ENCODE results near the gene AGPS. TPM values are rescaled to one million over a fixed set of nuclear protein-coding genes. Genes with fewer than 3 reads are reported as not detected.

AGPS gene
- total RNA-seq, 2 experiments from 2014 or later: 55.7 to 58.9 TPM

GRCh38 chr2:177556153-177556552 lies 163.6 kb downstream of the AGPS start:
- H3K36me3 Mint-ChIP-seq (ENCODE audit: low read depth): no peaks in the 10 kb centered on the region
- CTCF ChIA-PET: interaction anchor here (1.1 kb wide), 1 partner anchor 391 kb away, joined by 3 read pairs; no protein-coding TSS in a partner anchor
- no peak overlapping the region for H3K4me3 Mint-ChIP-seq
- H3K4me1 Mint-ChIP-seq (ENCODE audit: low read depth): peaks cover 9% of the 10 kb centered on the region
- H3K27me3 Mint-ChIP-seq: no peaks in the 10 kb centered on the region
- DNase-seq (no peak), ATAC-seq (no peak)
- H3K27ac Mint-ChIP-seq: no peak overlapping the region
- TF ChIP-seq CTCF (IDR thresholded peaks at IDR 0.05): no peak
- H3K9me3 Mint-ChIP-seq: no peaks in the 10 kb centered on the region
- intact Hi-C loops (cut with micrococcal nuclease): no loop called here
- POLR2A ChIA-PET: no interaction called here

- ATAC-seq (no peak), DNase-seq (no peak)
- H3K9me3 Mint-ChIP-seq: no peaks in the 10 kb centered on the region
- H3K4me1 Mint-ChIP-seq (ENCODE audit: low read depth): peaks cover 7% of the 10 kb centered on the region
- no peaks in the 10 kb centered on the region for H3K36me3 Mint-ChIP-seq (ENCODE audit: low read depth)
- CTCF ChIA-PET: no interaction called here
- H3K27me3 Mint-ChIP-seq: no peaks in the 10 kb centered on the region
- intact Hi-C loops (cut with micrococcal nuclease): no loop called here
- no peak for TF ChIP-seq CTCF (IDR thresholded peaks at IDR 0.05)
- POLR2A ChIA-PET: no interaction called here
- no peak overlapping the region for H3K27ac Mint-ChIP-seq
- H3K4me3 Mint-ChIP-seq: no peak overlapping the region
These were observed 165.2 kb downstream of the AGPS start for GRCh38 chr2:177557794-177558193.

- no peaks in the 10 kb centered on the region for H3K9me3 Mint-ChIP-seq
- no peaks in the 10 kb centered on the region for H3K27me3 Mint-ChIP-seq
- TF ChIP-seq CTCF (IDR thresholded peaks at IDR 0.05): no peak
- no peak overlapping the region for H3K4me3 Mint-ChIP-seq
- H3K4me1 Mint-ChIP-seq (ENCODE audit: low read depth): no peaks in the 10 kb centered on the region
- intact Hi-C loops (cut with micrococcal nuclease): no loop called here
- ATAC-seq (no peak), DNase-seq (no peak)
- H3K27ac Mint-ChIP-seq: no peak overlapping the region
- H3K36me3 Mint-ChIP-seq (ENCODE audit: low read depth): no peaks in the 10 kb centered on the region
- POLR2A ChIA-PET: no interaction called here
- CTCF ChIA-PET: no interaction called here
These were observed 167.1 kb downstream of the AGPS start for GRCh38 chr2:177559638-177560037.

GRCh38 chr2:177568390-177568789 lies 175.8 kb downstream of the AGPS start:
- DNase-seq (no peak), ATAC-seq (no peak)
- Mint-ChIP-seq H3K4me1 (ENCODE audit: low read depth) (no peaks in the 10 kb centered on the region), H3K4me3 (no peak overlapping the region), H3K9me3 (no peaks in the 10 kb centered on the region), H3K27ac (no peak overlapping the region), H3K36me3 (ENCODE audit: low read depth) (no peaks in the 10 kb centered on the region), H3K27me3 (no peaks in the 10 kb centered on the region)
- CTCF ChIA-PET: no interaction called here
- POLR2A ChIA-PET: interaction anchor here (1.4 kb wide), 1 partner anchor 176 kb away, joined by 3 read pairs; no protein-coding TSS in a partner anchor
- TF ChIP-seq CTCF (IDR thresholded peaks at IDR 0.05): no peak
- intact Hi-C loops (cut with micrococcal nuclease): no loop called here

- ChIA-PET CTCF (no interaction called here), POLR2A (interaction anchor here (1.4 kb wide), 1 partner anchor 177 kb away, joined by 3 read pairs; no protein-coding TSS in a partner anchor)
- DNase-seq: no peak
- Mint-ChIP-seq H3K27ac (no peak overlapping the region), H3K27me3 (no peaks in the 10 kb centered on the region), H3K9me3 (no peaks in the 10 kb centered on the region), H3K4me3 (no peak overlapping the region), H3K36me3 (ENCODE audit: low read depth) (no peaks in the 10 kb centered on the region), H3K4me1 (ENCODE audit: low read depth) (no peaks in the 10 kb centered on the region)
- ATAC-seq: no peak
- intact Hi-C loops (cut with micrococcal nuclease): no loop called here
- no peak for TF ChIP-seq CTCF (IDR thresholded peaks at IDR 0.05)
These were observed 176.3 kb downstream of the AGPS start for GRCh38 chr2:177568893-177569292.
